Mesothelial cell of epicardium (in vitro differentiated cells): ENCODE results near the gene DDHD1. TPM values are rescaled to one million over a fixed set of nuclear protein-coding genes. Genes with fewer than 3 reads are reported as not detected.

ENCODE experiments used
- DNase-seq, 2 experiments: peaks; one replicate each; pipeline ENCODE4 v3.0.0; 2021; ENCODE audit warnings: low spot score in 2 of 2; ENCODE audit not compliant: unreplicated experiment in 2 of 2
- H3K27ac Mint-ChIP-seq: 2 replicates; pipeline ENCODE4 v1.8.0; 2021; ENCODE audit warnings: mixed read lengths
- H3K27me3 Mint-ChIP-seq: 2 replicates; pipeline ENCODE4 v1.8.0; 2021; ENCODE audit warnings: low read depth, mixed read lengths
- H3K36me3 Mint-ChIP-seq: 2 replicates; pipeline ENCODE4 v1.8.0; 2021; ENCODE audit warnings: mixed read lengths
- H3K4me1 Mint-ChIP-seq: 2 replicates; pipeline ENCODE4 v1.8.0; 2021; ENCODE audit warnings: mixed read lengths
- H3K4me3 Mint-ChIP-seq: 2 replicates; pipeline ENCODE4 v1.8.0; 2021; ENCODE audit warnings: mild to moderate bottlenecking, moderate library complexity, mixed read lengths
- H3K9me3 Mint-ChIP-seq: 2 replicates; pipeline ENCODE4 v1.8.0; 2021; ENCODE audit warnings: mixed read lengths
- total RNA-seq: library from RNA; stranded (reverse); gene quantifications from 3 replicates; pipeline ENCODE4 v1.2.1, GENCODE V29; 2021
- TF ChIP-seq, protein P1 (sequence below): fragments of 200-600 bp; sonication (generic); IDR thresholded peaks from one replicate; pipeline ENCODE4 v1.5.0; 2021; ENCODE audit warnings: antibody characterized with exemption; ENCODE audit not compliant: unreplicated experiment

The DDHD1 gene
- total RNA-seq, 1 donor from 2014 or later, result 24.3 TPM

DNA sequence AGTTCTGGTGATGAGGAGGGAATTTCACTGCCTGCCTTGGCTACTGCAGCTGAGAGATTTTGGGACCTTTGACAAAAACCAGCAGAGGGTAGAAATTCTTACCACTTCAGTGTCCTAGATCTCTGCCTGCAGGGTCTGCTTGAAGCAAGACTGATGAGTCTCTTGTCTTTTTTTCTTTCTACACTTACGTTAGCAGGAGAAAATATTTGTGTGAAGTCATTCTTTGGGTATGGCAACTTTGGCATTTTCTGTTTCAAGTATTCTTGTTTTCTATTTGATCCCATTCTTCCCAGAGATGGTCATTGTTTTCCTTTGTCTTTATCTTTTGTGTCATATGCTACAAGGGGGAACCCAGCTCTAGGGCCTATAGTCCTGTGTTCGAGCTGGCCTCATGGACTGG lies 136.6 kb downstream of the DDHD1 start:
- Mint-ChIP-seq H3K9me3 (peaks cover 14% of the 10 kb centered on the region), H3K27ac (no peak overlapping the region)
- no peak for DNase-seq

DNA sequence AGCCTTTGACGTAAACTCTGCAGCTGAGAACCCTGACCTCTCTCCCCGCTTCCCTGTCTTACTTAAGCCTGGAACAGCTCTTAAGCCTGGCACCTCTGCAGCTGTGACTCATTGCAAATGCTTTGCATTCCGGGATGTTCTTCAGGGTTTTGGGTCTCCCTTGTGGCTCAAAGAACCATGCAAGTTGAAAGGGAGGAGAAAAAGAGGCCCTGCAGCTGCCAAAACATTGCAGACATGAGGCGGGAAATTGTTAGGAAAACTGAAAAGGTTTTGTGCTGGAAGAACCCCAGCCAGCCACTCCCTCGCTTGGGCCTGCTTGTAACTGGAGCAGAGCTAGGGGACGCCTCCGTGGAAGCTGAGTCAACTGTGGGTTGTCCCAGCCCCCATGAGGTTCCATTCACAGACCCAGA lies 142.1 kb downstream of the DDHD1 start:
- no peak for DNase-seq
- Mint-ChIP-seq H3K4me1 (peaks cover 7% of the 10 kb centered on the region), H3K27me3 (no peaks in the 10 kb centered on the region), H3K9me3 (peaks cover 9% of the 10 kb centered on the region), H3K36me3 (no peaks in the 10 kb centered on the region), H3K27ac (peak overlapping the region; percentile 26), H3K4me3 (no peak overlapping the region)
- TF ChIP-seq, protein P1, sequence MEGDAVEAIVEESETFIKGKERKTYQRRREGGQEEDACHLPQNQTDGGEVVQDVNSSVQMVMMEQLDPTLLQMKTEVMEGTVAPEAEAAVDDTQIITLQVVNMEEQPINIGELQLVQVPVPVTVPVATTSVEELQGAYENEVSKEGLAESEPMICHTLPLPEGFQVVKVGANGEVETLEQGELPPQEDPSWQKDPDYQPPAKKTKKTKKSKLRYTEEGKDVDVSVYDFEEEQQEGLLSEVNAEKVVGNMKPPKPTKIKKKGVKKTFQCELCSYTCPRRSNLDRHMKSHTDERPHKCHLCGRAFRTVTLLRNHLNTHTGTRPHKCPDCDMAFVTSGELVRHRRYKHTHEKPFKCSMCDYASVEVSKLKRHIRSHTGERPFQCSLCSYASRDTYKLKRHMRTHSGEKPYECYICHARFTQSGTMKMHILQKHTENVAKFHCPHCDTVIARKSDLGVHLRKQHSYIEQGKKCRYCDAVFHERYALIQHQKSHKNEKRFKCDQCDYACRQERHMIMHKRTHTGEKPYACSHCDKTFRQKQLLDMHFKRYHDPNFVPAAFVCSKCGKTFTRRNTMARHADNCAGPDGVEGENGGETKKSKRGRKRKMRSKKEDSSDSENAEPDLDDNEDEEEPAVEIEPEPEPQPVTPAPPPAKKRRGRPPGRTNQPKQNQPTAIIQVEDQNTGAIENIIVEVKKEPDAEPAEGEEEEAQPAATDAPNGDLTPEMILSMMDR, result no peak

More for the DNA sequence above, 136.6 kb downstream of the DDHD1 start:
- Mint-ChIP-seq H3K4me1 (peaks cover 14% of the 10 kb centered on the region), H3K4me3 (no peak overlapping the region), H3K27me3 (no peaks in the 10 kb centered on the region), H3K36me3 (no peaks in the 10 kb centered on the region)
- TF ChIP-seq, protein P1, result no peak

DNA sequence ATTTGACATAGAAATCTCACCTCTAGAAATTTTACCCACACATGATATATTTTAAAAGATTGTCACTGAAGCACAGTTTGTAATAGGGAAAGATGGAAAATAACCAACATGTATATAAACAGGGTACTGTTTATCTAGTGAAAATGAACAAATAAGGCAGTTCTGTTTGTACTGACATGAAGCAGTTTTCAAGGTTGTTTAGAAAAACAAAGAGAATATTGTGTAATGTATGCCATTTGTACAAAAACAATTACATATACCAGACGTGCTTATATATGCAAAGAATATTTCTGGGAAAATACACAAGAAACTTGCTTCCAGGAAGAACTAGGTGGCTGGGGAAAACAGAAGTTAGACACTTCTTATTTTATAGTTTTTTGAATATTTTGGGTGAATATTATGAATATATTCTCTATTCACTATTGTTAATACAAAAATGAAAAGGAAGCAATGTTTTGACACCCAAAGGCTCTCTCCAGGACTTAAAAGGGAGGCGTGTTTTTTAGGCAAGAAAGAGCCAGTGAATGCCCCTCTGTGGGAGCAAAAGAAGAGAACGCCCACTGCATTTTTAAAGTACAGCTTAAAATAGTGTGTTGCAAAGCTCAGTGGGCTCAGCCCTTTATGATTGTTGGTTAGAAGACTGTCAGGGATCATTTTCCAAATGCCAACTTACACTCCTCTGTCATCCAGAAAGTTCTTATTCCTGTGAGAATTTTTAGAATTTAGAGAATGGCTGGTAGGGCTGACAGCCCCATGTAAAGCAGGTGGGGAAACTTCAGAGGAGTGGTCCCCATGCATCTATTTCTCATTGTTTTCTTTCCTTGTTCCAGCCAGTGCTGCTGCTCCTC lies 142.7 kb downstream of the DDHD1 start:
- Mint-ChIP-seq H3K4me1 (peaks cover 7% of the 10 kb centered on the region), H3K9me3 (peaks cover 5% of the 10 kb centered on the region), H3K27ac (peak overlapping the region; percentile 26), H3K4me3 (no peak overlapping the region), H3K36me3 (no peaks in the 10 kb centered on the region), H3K27me3 (no peaks in the 10 kb centered on the region)
- DNase-seq, result no peak
- TF ChIP-seq, protein P1, result no peak

DNA sequence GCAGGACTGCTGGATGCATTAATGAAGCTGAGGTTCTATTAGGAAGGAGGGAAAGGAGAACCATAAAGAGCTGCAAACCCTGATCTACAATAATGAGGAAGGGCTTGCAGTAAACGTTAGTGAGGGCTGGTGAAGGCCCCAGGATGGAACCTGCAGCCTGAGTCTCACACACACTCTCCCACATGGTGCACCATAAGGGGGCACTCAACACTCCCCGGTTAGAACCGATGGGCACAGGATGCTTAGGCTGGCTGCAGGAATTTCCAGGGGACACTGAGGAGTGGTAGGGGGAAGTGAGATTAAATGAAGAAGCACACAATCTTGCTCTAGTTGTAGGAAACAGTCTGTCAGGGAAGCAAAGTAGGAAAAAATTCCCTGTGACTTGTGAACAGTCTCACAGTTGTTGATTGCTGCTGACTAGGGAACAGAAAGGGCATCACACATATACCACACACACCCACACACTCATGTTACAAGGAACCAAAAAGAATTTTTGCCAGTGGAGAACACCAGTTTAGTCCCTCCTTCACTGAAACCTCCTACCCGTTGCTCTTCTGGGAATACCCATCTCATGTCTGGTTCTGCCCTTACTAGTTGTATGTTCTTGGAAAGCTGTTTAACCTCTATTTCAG lies 146.1 kb downstream of the DDHD1 start:
- no peak overlapping the region for H3K27ac Mint-ChIP-seq
- H3K9me3 Mint-ChIP-seq, result no peaks in the 10 kb centered on the region
- H3K36me3 Mint-ChIP-seq, result no peaks in the 10 kb centered on the region
- TF ChIP-seq, protein P1, result no peak
- H3K4me3 Mint-ChIP-seq, result no peak overlapping the region
- peaks cover 7% of the 10 kb centered on the region for H3K4me1 Mint-ChIP-seq
- H3K27me3 Mint-ChIP-seq, result no peaks in the 10 kb centered on the region
- DNase-seq, result no peak

DNA sequence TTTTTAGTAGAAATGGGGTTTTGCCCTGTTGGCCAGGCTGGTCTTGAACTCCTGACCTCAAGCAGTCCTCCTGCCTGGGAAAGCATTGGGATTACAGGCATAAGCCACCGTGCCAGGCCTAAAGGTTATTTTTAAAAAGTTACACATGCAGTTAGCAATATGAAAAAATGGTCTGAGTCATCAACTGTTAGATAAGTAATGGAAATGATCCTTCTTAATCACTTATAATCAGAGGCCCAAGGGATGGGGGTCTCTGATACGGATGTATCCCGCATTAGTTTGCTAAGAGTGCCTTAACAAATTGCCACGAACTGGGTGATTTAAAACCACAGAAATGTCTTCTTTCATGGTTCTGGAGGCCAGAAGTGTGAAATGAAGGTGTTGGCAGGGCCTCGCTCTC lies 148.1 kb downstream of the DDHD1 start:
- Mint-ChIP-seq H3K9me3 (no peaks in the 10 kb centered on the region), H3K4me3 (no peak overlapping the region), H3K27me3 (no peaks in the 10 kb centered on the region), H3K4me1 (no peaks in the 10 kb centered on the region), H3K27ac (no peak overlapping the region), H3K36me3 (no peaks in the 10 kb centered on the region)
- TF ChIP-seq, protein P1, result no peak
- no peak for DNase-seq
